GM23248 (cell line): ENCODE data around the gene PTPRN2.

Source experiments
- EZH2 ChIP-seq: fragments of 200-600 bp; sonication (generic); IDR thresholded peaks from 2 replicates; pipeline ENCODE4 v1.6.1; 2018; ENCODE audit warnings: antibody characterized with exemption, mild to moderate bottlenecking; ENCODE audit not compliant: insufficient read depth, poor library complexity, severe bottlenecking
- EZH2phosphoT487 ChIP-seq: fragments of 200-600 bp; sonication (generic); IDR thresholded peaks from 2 replicates; pipeline ENCODE4 v1.6.1; 2018; ENCODE audit warnings: antibody characterized with exemption, moderate library complexity, mild to moderate bottlenecking, low read depth; ENCODE audit not compliant: insufficient read depth

DNA sequence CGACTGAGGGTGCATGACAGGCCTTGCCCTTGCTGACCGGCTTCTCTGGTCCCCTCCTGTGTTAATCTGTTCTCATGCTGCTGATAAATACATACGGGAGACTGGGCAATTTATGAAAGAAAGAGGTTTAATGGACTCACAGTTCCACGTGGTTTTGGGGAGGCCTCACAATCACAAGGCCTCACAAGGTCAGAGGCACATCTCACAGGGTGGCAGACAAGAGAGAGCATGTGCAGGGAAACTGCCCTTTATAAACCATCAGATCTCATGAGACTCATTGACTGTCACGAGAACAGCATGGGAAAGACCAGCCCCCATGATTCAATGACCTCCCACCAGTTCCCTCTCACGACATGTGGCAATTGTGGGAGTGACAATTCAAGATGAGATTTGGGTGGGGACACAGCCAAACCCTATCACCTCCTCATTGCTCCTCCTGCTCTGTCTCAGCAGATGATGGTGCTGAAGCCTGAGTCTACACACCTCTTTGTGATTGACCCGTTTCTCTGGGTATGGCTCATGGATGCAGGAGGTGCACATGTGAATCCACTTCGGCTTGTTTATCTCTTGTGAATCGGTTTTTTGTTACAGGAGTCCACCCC is 703.1 kb downstream of the PTPRN2 start:
- TF ChIP-seq EZH2 (no peak), EZH2phosphoT487 (no peak)
